HG03095 (cell line): ENCODE data around the gene ASTN2.

ENCODE experiments used
- ATAC-seq: cut with Tn5 transposase; IDR thresholded peaks from one replicate; pipeline ENCODE4 v1.9.1; 2021; ENCODE audit warnings: moderate library complexity; ENCODE audit not compliant: unreplicated experiment

ASTN2 gene

GRCh38 chr9:116550696-116551436, 864.0 kb downstream of the ASTN2 start:
- ATAC-seq, result no peak

GRCh38 chr9:116549786-116550660, 864.8 kb downstream of the ASTN2 start:
- ATAC-seq, result no peak

- no peak for ATAC-seq
Measured at GRCh38 chr9:116549061-116549664, 865.7 kb downstream of the ASTN2 start.

- ATAC-seq, result no peak
Measured at GRCh38 chr9:116547729-116548426, 867.0 kb downstream of the ASTN2 start.

- no peak for ATAC-seq
Measured at GRCh38 chr9:116546711-116547581, 867.9 kb downstream of the ASTN2 start.

- ATAC-seq, result no peak
Measured at GRCh38 chr9:116544896-116545295, 870.0 kb downstream of the ASTN2 start.

- no peak for ATAC-seq
Measured at GRCh38 chr9:116543731-116544400, 871.0 kb downstream of the ASTN2 start.

GRCh38 chr9:116541402-116541801, 873.5 kb downstream of the ASTN2 start:
- no peak for ATAC-seq

GRCh38 chr9:116539549-116539948, 875.3 kb downstream of the ASTN2 start:
- ATAC-seq, result no peak

GRCh38 chr9:116525611-116526010, 889.2 kb downstream of the ASTN2 start:
- ATAC-seq, result no peak

GRCh38 chr9:116524778-116525470, 889.9 kb downstream of the ASTN2 start:
- ATAC-seq, result no peak

GRCh38 chr9:116520218-116520617, 894.6 kb downstream of the ASTN2 start:
- ATAC-seq, result no peak

GRCh38 chr9:116516456-116516855, 898.4 kb downstream of the ASTN2 start:
- no peak for ATAC-seq

- no peak for ATAC-seq
Measured at GRCh38 chr9:116515541-116515940, 899.3 kb downstream of the ASTN2 start.

- ATAC-seq, result no peak
Measured at GRCh38 chr9:116506685-116507084, 908.2 kb downstream of the ASTN2 start.

- peak; percentile 97 for ATAC-seq
Measured at GRCh38 chr9:116504893-116505480, 909.9 kb downstream of the ASTN2 start.

- ATAC-seq, result no peak
Measured at GRCh38 chr9:116504081-116504480, 910.8 kb downstream of the ASTN2 start.

GRCh38 chr9:116502746-116503145, 912.1 kb downstream of the ASTN2 start:
- ATAC-seq, result no peak

GRCh38 chr9:116501871-116502270, 913.0 kb downstream of the ASTN2 start:
- no peak for ATAC-seq
